DOHH2 (cell line): Measurements from ENCODE around the gene L3MBTL2.

Source experiments
- CTCF ChIP-seq: fragments of 200-600 bp; sonication (generic); IDR thresholded peaks from one replicate; pipeline ENCODE4 v1.5.1; 2014; ENCODE audit warnings: antibody characterized with exemption, mild to moderate bottlenecking, low read depth, low read length; ENCODE audit not compliant: poor library complexity, severe bottlenecking
- EZH2phosphoT487 ChIP-seq: fragments of 200-600 bp; sonication (generic); IDR thresholded peaks from 2 replicates; pipeline ENCODE4 v1.6.1; 2017; ENCODE audit warnings: borderline replicate concordance, mild to moderate bottlenecking, antibody characterized with exemption, low read length, moderate library complexity, mixed read lengths

- no peak for TF ChIP-seq CTCF
- no peak for TF ChIP-seq EZH2phosphoT487
These were observed 26.3 kb downstream of the L3MBTL2 start for GRCh38 chr22:41231369-41231768.
